Neural crest cell (in vitro differentiated cells): ENCODE results near the gene HAGHL. TPM values are rescaled to one million over a fixed set of nuclear protein-coding genes. Genes with fewer than 3 reads are reported as not detected.

Source experiments
- DNase-seq: peaks from one replicate; pipeline ENCODE4 v3.0.0; 2021; ENCODE audit warnings: low read depth, mixed read lengths, low spot score
- H3K27ac Mint-ChIP-seq: one replicate; pipeline ENCODE4 v1.8.0; 2021; ENCODE audit warnings: mild to moderate bottlenecking, mixed read lengths; ENCODE audit not compliant: unreplicated experiment
- H3K27me3 Mint-ChIP-seq: 2 replicates; pipeline ENCODE4 v1.8.0; 2021; ENCODE audit warnings: low read depth, mild to moderate bottlenecking, mixed read lengths
- H3K36me3 Mint-ChIP-seq: 2 replicates; pipeline ENCODE4 v1.8.0; 2021; ENCODE audit warnings: low read depth, mild to moderate bottlenecking, mixed read lengths
- H3K4me1 Mint-ChIP-seq: 2 replicates; pipeline ENCODE4 v1.8.0; 2021; ENCODE audit warnings: mixed read lengths
- H3K4me3 Mint-ChIP-seq: one replicate; pipeline ENCODE4 v1.8.0; 2021; ENCODE audit warnings: mild to moderate bottlenecking, mixed read lengths
- H3K9me3 Mint-ChIP-seq: 2 replicates; pipeline ENCODE4 v1.8.0; 2021; ENCODE audit warnings: mixed read lengths
- total RNA-seq: library from RNA; stranded (reverse); gene quantifications from 2 replicates; pipeline ENCODE4 v1.2.1, GENCODE V29; 2021
- TF ChIP-seq, protein P1 (sequence below): fragments of 200-600 bp; sonication (generic); conservative IDR thresholded peaks from 2 replicates; pipeline ENCODE4 v1.5.0; 2021; ENCODE audit warnings: antibody characterized with exemption, mild to moderate bottlenecking

Gene HAGHL
- total RNA-seq, 1 donor from 2014 or later = 15.4 TPM

DNA sequence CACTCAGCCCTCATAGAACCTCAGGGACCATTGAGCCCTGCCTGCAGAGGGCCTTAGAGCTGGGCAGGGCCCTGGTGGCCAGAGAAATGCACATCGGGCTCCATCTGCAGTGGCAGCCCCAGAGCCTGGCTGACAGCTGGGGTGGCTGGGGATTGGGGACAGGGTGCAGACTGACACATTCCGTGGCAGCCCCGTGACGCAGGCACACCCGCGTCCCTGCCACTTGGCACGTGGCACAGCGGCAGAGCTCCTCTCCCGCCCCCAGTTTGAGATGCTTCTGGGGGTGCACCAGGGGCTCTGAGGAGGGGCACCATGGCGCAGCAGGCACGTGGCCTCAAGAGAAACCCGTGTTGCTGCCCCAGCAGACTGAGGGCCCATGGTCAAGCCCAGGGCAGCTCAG lies 23.5 kb upstream of the HAGHL start:
- Mint-ChIP-seq H3K27me3 (peaks cover 84% of the 10 kb centered on the region), H3K4me3 (no peak overlapping the region), H3K36me3 (no peaks in the 10 kb centered on the region), H3K4me1 (no peaks in the 10 kb centered on the region), H3K27ac (no peak overlapping the region), H3K9me3 (no peaks in the 10 kb centered on the region)
- no peak for DNase-seq
- TF ChIP-seq, protein P1, sequence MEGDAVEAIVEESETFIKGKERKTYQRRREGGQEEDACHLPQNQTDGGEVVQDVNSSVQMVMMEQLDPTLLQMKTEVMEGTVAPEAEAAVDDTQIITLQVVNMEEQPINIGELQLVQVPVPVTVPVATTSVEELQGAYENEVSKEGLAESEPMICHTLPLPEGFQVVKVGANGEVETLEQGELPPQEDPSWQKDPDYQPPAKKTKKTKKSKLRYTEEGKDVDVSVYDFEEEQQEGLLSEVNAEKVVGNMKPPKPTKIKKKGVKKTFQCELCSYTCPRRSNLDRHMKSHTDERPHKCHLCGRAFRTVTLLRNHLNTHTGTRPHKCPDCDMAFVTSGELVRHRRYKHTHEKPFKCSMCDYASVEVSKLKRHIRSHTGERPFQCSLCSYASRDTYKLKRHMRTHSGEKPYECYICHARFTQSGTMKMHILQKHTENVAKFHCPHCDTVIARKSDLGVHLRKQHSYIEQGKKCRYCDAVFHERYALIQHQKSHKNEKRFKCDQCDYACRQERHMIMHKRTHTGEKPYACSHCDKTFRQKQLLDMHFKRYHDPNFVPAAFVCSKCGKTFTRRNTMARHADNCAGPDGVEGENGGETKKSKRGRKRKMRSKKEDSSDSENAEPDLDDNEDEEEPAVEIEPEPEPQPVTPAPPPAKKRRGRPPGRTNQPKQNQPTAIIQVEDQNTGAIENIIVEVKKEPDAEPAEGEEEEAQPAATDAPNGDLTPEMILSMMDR = no peak

DNA sequence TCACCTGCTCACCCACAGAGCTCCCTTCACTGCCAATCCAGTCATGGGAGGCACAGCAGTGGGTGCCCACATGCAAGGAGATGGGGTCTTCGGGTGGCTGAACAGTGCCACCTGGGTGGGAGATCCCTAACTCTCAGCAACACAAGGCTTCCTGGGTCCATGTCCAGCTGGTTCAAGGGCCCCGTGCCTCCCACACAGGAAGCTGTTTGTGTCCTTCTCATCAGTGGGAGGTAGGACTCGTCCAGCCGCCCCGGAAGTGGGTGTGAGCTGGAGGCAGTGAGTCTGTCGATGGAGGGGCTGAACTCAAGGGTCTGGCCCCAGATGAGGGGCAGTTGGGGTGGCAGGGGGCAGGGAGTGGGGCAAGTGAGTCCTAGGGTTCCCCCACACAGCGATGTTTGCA lies 22.9 kb upstream of the HAGHL start:
- Mint-ChIP-seq H3K4me3 (no peak overlapping the region), H3K27me3 (peaks cover 84% of the 10 kb centered on the region), H3K27ac (no peak overlapping the region), H3K9me3 (no peaks in the 10 kb centered on the region), H3K4me1 (no peaks in the 10 kb centered on the region), H3K36me3 (no peaks in the 10 kb centered on the region)
- TF ChIP-seq, protein P1 = no peak
- DNase-seq = no peak

DNA sequence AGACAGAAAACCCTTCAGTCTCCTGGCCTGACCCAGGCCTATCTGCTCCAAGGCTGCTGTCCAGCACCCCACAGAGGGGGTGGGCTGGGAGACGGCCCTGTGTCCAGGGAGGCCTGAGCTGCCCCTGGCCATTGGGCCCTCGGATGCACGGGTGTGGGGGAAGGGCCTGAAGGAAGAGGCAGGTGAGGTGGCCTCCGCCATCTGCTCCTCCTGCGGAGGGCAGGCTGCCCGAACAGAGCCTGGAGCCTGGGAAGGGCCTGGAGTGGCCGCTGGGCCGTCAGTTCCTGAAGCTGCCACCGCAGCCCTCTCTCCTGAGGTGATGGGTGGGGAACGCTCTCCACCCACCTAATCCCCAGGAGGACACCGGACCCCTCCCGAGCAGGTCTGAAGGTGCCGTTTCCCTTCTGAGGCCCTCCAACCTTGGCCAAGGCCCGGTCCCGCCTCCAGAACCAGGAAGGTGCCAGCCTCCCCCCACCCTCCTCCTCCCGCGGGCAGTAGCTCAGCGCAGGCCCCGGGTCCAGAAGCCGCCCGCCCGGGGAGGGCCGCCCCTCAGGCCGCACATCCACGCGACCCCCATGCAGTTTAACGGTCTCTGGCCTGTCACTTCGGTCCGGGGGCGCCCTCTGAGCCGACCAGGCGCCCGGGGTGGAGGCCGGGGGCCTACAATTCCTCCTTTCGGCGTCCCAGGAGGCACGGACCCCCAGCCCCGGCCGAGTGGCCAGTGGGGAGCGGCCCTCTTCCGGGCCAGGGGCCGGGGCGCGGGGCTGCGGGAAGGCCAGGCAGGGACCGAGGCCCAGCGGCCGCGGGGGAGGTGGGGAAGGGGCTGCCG lies 22.1 kb upstream of the HAGHL start:
- no peak for DNase-seq
- no peak overlapping the region for H3K4me3 Mint-ChIP-seq
- peaks cover 6% of the 10 kb centered on the region for H3K4me1 Mint-ChIP-seq
- no peaks in the 10 kb centered on the region for H3K36me3 Mint-ChIP-seq
- TF ChIP-seq, protein P1 = no peak
- H3K27me3 Mint-ChIP-seq = peaks cover 84% of the 10 kb centered on the region
- H3K9me3 Mint-ChIP-seq = no peaks in the 10 kb centered on the region
- H3K27ac Mint-ChIP-seq = no peak overlapping the region

DNA sequence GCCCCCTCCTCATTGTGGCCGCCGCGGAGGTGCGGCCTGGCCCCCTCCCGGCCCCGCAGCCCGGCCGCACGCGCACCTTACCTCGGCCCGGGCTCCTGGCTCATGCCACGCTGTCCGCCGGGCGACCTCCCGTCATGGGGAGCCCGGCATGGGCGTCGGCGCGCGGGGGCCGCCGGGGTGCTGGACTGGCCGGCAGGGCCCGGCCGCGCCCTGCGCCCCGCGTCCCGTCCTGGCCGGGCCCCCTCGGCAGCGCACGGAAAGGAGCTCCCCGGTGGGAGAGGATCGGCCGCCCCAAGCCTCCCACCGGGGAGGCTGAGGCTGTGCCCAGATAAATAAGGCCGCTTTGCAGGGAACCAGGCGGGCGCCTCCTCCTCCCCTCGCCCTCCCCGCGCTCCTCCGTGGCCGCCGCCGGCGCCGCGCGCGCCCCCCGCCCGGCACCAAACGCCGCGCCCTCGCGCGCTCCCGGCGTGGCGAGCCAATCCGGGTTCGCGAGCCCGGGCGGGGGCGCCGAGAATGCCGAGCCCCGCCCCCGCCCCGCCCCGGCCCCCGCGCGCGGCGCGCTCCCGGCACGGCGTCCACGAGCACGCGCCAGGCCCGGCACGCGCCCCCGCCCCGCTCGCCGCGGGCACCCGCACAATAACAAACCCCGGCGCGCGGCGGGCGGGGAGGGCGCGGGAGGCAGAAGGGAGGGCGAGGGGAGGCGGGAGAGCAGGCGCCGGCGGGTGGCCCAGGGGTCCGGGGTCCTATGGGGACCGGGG lies 21.3 kb upstream of the HAGHL start, which contains the start of gene FBXL16:
FBXL16 (minus strand) TSS at position 371 of the 758 bp plus-strand sequence. CDS start 8,396 bp downstream, outside the sequence.
- Mint-ChIP-seq H3K27ac (no peak within 1 kb of the TSS), H3K27me3 (peaks cover 81% of the 10 kb centered on the region)
- DNase-seq = no peak

More for the DNA sequence above, 21.3 kb upstream of the HAGHL start, which contains the start of gene FBXL16:
- H3K9me3 Mint-ChIP-seq = no peaks in the 10 kb centered on the region
- H3K4me3 Mint-ChIP-seq = no peak within 1 kb of the TSS
- no peaks in the 10 kb centered on the region for H3K36me3 Mint-ChIP-seq
- H3K4me1 Mint-ChIP-seq = peaks cover 12% of the 10 kb centered on the region
- TF ChIP-seq, protein P1 = no peak
